Esophagus squamous epithelium (tissue), 4 donors: ENCODE results near the gene SDK2.

Source experiments
- POLR2A ChIP-seq, 4 donors: fragments of 450-650 bp; IDR thresholded peaks; one replicate each; pipeline ENCODE4 v1.6.1; 2017; ENCODE audit warnings: antibody characterized with exemption in 4 of 4, mild to moderate bottlenecking in 4 of 4, moderate library complexity in 3 of 4
- TF ChIP-seq, protein P1 (sequence below), 6 experiments: fragments of 450-650 bp in 4 of 6; fragments of 200-600 bp in 2 of 6; sonication (generic) in 2 of 6; IDR thresholded peaks; one replicate each; pipeline ENCODE4 v1.5.1; 2016 to 2019; ENCODE audit warnings: antibody characterized with exemption in 6 of 6, mild to moderate bottlenecking in 4 of 6, moderate library complexity in 4 of 6

- TF ChIP-seq, protein P1, sequence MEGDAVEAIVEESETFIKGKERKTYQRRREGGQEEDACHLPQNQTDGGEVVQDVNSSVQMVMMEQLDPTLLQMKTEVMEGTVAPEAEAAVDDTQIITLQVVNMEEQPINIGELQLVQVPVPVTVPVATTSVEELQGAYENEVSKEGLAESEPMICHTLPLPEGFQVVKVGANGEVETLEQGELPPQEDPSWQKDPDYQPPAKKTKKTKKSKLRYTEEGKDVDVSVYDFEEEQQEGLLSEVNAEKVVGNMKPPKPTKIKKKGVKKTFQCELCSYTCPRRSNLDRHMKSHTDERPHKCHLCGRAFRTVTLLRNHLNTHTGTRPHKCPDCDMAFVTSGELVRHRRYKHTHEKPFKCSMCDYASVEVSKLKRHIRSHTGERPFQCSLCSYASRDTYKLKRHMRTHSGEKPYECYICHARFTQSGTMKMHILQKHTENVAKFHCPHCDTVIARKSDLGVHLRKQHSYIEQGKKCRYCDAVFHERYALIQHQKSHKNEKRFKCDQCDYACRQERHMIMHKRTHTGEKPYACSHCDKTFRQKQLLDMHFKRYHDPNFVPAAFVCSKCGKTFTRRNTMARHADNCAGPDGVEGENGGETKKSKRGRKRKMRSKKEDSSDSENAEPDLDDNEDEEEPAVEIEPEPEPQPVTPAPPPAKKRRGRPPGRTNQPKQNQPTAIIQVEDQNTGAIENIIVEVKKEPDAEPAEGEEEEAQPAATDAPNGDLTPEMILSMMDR (IDR thresholded peaks at IDR 0.05): no peak
- TF ChIP-seq POLR2A (IDR thresholded peaks at IDR 0.05): no peak
Observed at GRCh38 chr17:73588891-73589290, 55.4 kb downstream of the SDK2 start.
